IPS-NIHi7 (cell line): ENCODE measurements around the gene PRKCH.

Experiments used
- DNase-seq: peaks from one replicate; pipeline ENCODE4 v3.0.0; 2012; ENCODE audit warnings: mixed read lengths; ENCODE audit errors: extremely low spot score

Gene PRKCH

GRCh38 chr14:61486930-61487495 is 165.6 kb downstream of the PRKCH start:
- DNase-seq: no peak

- DNase-seq: no peak
Observed at GRCh38 chr14:61488417-61489401, 167.3 kb downstream of the PRKCH start.

- DNase-seq: no peak
Observed at GRCh38 chr14:61489512-61489911, 168.1 kb downstream of the PRKCH start.

GRCh38 chr14:61489932-61490331 is 168.6 kb downstream of the PRKCH start:
- no peak for DNase-seq

GRCh38 chr14:61491224-61491623 is 169.8 kb downstream of the PRKCH start:
- no peak for DNase-seq

- no peak for DNase-seq
Observed at GRCh38 chr14:61491876-61492434, 170.6 kb downstream of the PRKCH start.

- no peak for DNase-seq
Observed at GRCh38 chr14:61492474-61492873, 171.1 kb downstream of the PRKCH start.

GRCh38 chr14:61493239-61493638 is 171.9 kb downstream of the PRKCH start:
- no peak for DNase-seq

GRCh38 chr14:61494018-61494417 is 172.6 kb downstream of the PRKCH start:
- no peak for DNase-seq

GRCh38 chr14:61495809-61496208 is 174.4 kb downstream of the PRKCH start:
- DNase-seq: no peak

GRCh38 chr14:61498303-61498702 is 176.9 kb downstream of the PRKCH start:
- no peak for DNase-seq

- no peak for DNase-seq
Observed at GRCh38 chr14:61498811-61499210, 177.4 kb downstream of the PRKCH start.

- DNase-seq: no peak
Observed at GRCh38 chr14:61499991-61500390, 178.6 kb downstream of the PRKCH start.

- DNase-seq: no peak
Observed at GRCh38 chr14:61501714-61502458, 180.5 kb downstream of the PRKCH start.

- DNase-seq: peak; percentile 39
Observed at GRCh38 chr14:61502459-61503093, 181.2 kb downstream of the PRKCH start.

GRCh38 chr14:61503167-61503801 is 181.9 kb downstream of the PRKCH start:
- no peak for DNase-seq

- no peak for DNase-seq
Observed at GRCh38 chr14:61504901-61505300, 183.5 kb downstream of the PRKCH start.

GRCh38 chr14:61505815-61506809 is 184.7 kb downstream of the PRKCH start:
- no peak for DNase-seq

- DNase-seq: no peak
Observed at GRCh38 chr14:61508526-61508925, 187.1 kb downstream of the PRKCH start.
